Endothelial cell (in vitro differentiated cells): ENCODE data around the gene LBP. TPM values are rescaled to one million over a fixed set of nuclear protein-coding genes. Genes with fewer than 3 reads are reported as not detected.

Experiments used
- DNase-seq: peaks from one replicate; pipeline ENCODE4 v3.0.0; 2021; ENCODE audit warnings: low spot score
- H3K27ac Mint-ChIP-seq: one replicate; pipeline ENCODE4 v1.8.0; 2021; ENCODE audit warnings: mixed read lengths, inconsistent platforms; ENCODE audit not compliant: unreplicated experiment
- H3K27me3 Mint-ChIP-seq: one replicate; pipeline ENCODE4 v1.8.0; 2021; ENCODE audit warnings: mild to moderate bottlenecking, moderate library complexity, mixed read lengths, inconsistent platforms; ENCODE audit not compliant: unreplicated experiment
- H3K36me3 Mint-ChIP-seq: one replicate; pipeline ENCODE4 v1.8.0; 2021; ENCODE audit warnings: mild to moderate bottlenecking, low read depth, mixed read lengths, inconsistent platforms; ENCODE audit not compliant: unreplicated experiment
- H3K4me1 Mint-ChIP-seq: one replicate; pipeline ENCODE4 v1.8.0; 2021; ENCODE audit warnings: mild to moderate bottlenecking, mixed read lengths, inconsistent platforms; ENCODE audit not compliant: unreplicated experiment
- H3K4me3 Mint-ChIP-seq: one replicate; pipeline ENCODE4 v1.8.0; 2021; ENCODE audit warnings: mild to moderate bottlenecking, mixed read lengths, inconsistent platforms; ENCODE audit not compliant: unreplicated experiment
- H3K9me3 Mint-ChIP-seq: one replicate; pipeline ENCODE4 v1.8.0; 2021; ENCODE audit warnings: mixed read lengths, inconsistent platforms; ENCODE audit not compliant: unreplicated experiment
- CTCF ChIP-seq: fragments of 200-600 bp; sonication (generic); IDR thresholded peaks from one replicate; pipeline ENCODE4 v1.5.0; 2021; ENCODE audit warnings: antibody characterized with exemption; ENCODE audit not compliant: unreplicated experiment
- total RNA-seq: library from RNA; stranded (reverse); fragmentation: NEBNext Ultra II Directional; extraction: Animal tissue kit (Norgen Biotek cat#: 25700); gene quantifications from one replicate; pipeline ENCODE4 v1.2.1, GENCODE V29; 2021; ENCODE audit not compliant: unreplicated experiment

LBP gene
- total RNA-seq, 1 donor from 2014 or later = 1.2 TPM

GRCh38 chr20:38363004-38363747 lies 16.9 kb downstream of the LBP start:
- no peak overlapping the region for H3K27ac Mint-ChIP-seq

GRCh38 chr20:38369389-38369788 lies 23.1 kb downstream of the LBP start:
- Mint-ChIP-seq H3K36me3 (no peaks in the 10 kb centered on the region), H3K4me1 (no peaks in the 10 kb centered on the region), H3K4me3 (no peak overlapping the region), H3K9me3 (no peaks in the 10 kb centered on the region), H3K27ac (peak overlapping the region; percentile 54), H3K27me3 (peaks cover 3% of the 10 kb centered on the region)
- no peak for TF ChIP-seq CTCF
- no peak for DNase-seq

More at GRCh38 chr20:38363004-38363747, 16.9 kb downstream of the LBP start:
- no peak for DNase-seq
- peaks cover 2% of the 10 kb centered on the region for H3K27me3 Mint-ChIP-seq
- no peak for TF ChIP-seq CTCF
- no peaks in the 10 kb centered on the region for H3K36me3 Mint-ChIP-seq
- H3K4me1 Mint-ChIP-seq = no peaks in the 10 kb centered on the region
- no peaks in the 10 kb centered on the region for H3K9me3 Mint-ChIP-seq
- H3K4me3 Mint-ChIP-seq = no peak overlapping the region

DNA sequence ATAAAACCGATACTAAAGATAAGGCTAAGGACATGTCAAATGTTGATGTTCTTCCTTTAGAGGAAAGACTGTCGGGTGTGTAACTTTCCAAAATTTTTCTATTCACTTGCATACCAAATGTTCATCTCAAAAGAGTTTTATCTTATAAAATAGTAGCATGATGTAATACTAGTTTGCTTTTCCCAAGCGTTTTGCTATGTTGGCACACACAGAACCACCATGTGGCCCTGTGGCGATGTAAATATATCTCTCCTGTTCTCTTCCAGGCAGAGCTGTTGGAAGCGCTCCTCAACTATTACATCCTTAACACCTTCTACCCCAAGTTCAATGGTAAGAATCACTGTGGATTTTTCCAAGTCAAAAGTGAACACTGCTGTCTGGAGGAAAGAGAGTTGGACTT lies 26.5 kb downstream of the LBP start:
- no peak for DNase-seq
- no peak for TF ChIP-seq CTCF
- Mint-ChIP-seq H3K4me1 (no peaks in the 10 kb centered on the region), H3K4me3 (no peak overlapping the region), H3K36me3 (no peaks in the 10 kb centered on the region), H3K27ac (no peak overlapping the region), H3K9me3 (no peaks in the 10 kb centered on the region), H3K27me3 (peaks cover 3% of the 10 kb centered on the region)

GRCh38 chr20:38373231-38373867 lies 27.1 kb downstream of the LBP start:
- Mint-ChIP-seq H3K4me3 (no peak overlapping the region), H3K9me3 (no peaks in the 10 kb centered on the region), H3K36me3 (no peaks in the 10 kb centered on the region), H3K27ac (no peak overlapping the region), H3K4me1 (no peaks in the 10 kb centered on the region), H3K27me3 (peaks cover 3% of the 10 kb centered on the region)
- no peak for DNase-seq
- no peak for TF ChIP-seq CTCF

- Mint-ChIP-seq H3K9me3 (no peaks in the 10 kb centered on the region), H3K27me3 (peaks cover 3% of the 10 kb centered on the region), H3K4me3 (no peak overlapping the region), H3K4me1 (no peaks in the 10 kb centered on the region), H3K27ac (no peak overlapping the region), H3K36me3 (no peaks in the 10 kb centered on the region)
- DNase-seq = no peak
- TF ChIP-seq CTCF = no peak
Observed at GRCh38 chr20:38373898-38374297, 27.6 kb downstream of the LBP start.
